DND-41 (cell line): Measurements from ENCODE around the gene CANT1.

Source experiments
- ATAC-seq: fragments of 200-7000 bp; cut with Tn5 transposase; 3 replicates; pipeline ENCODE4 v1.9.1; 2021; ENCODE audit warnings: low read depth; ENCODE audit not compliant: insufficient read depth
- DNase-seq: peaks from one replicate; pipeline ENCODE4 v3.0.0-alpha.2; 2020
- H2AFZ ChIP-seq: 2 replicates; pipeline ENCODE4 v1.6.0; 2012; ENCODE audit warnings: low read depth, low read length
- H3K27ac ChIP-seq: 2 replicates; pipeline ENCODE4 v1.5.1; 2012; ENCODE audit warnings: low read length, inconsistent platforms
- H3K27me3 ChIP-seq: fragments of 200-600 bp; sonication (generic); 2 replicates; pipeline ENCODE4 v1.6.0; 2012; ENCODE audit warnings: low read length, mild to moderate bottlenecking, inconsistent platforms; ENCODE audit not compliant: insufficient read depth, poor library complexity
- H3K36me3 ChIP-seq: 2 replicates; pipeline ENCODE4 v1.5.1; 2012; ENCODE audit warnings: low read length, inconsistent platforms; ENCODE audit not compliant: insufficient read depth
- H3K4me1 ChIP-seq: 2 replicates; pipeline ENCODE4 v1.5.1; 2012; ENCODE audit warnings: mild to moderate bottlenecking, low read length; ENCODE audit not compliant: insufficient read depth
- H3K4me2 ChIP-seq: 2 replicates; pipeline ENCODE4 v1.6.0; 2012; ENCODE audit warnings: mild to moderate bottlenecking, moderate library complexity, low read length, inconsistent platforms; ENCODE audit not compliant: insufficient read depth
- H3K4me3 ChIP-seq, 2 experiments: fragments of 200-600 bp in 1 of 2; shearing (Covaris generic) in 1 of 2; 2 replicates each; pipeline ENCODE4 v1.5.1; 2012 to 2016; ENCODE audit warnings: inconsistent platforms in 2 of 2, low read length in 2 of 2, mild to moderate bottlenecking in 2 of 2, low read depth in 1 of 2, moderate library complexity in 1 of 2
- H3K79me2 ChIP-seq: 2 replicates; pipeline ENCODE4 v1.6.0; 2012; ENCODE audit warnings: low read length, inconsistent platforms; ENCODE audit not compliant: insufficient read depth
- H3K9ac ChIP-seq: 2 replicates; pipeline ENCODE4 v1.6.0; 2012; ENCODE audit warnings: low read depth, mild to moderate bottlenecking, inconsistent platforms, low read length, moderate library complexity
- H3K9me3 ChIP-seq: 2 replicates; pipeline ENCODE4 v1.5.1; 2012; ENCODE audit warnings: low read length, moderate library complexity, mild to moderate bottlenecking, inconsistent platforms; ENCODE audit not compliant: insufficient read depth, severe bottlenecking
- H4K20me1 ChIP-seq: 2 replicates; pipeline ENCODE4 v1.6.0; 2012; ENCODE audit warnings: low read length; ENCODE audit not compliant: insufficient read depth
- EZH2 ChIP-seq: IDR thresholded peaks from 3 replicates; pipeline ENCODE4 v1.6.1; 2012; ENCODE audit warnings: borderline replicate concordance, low read depth, mild to moderate bottlenecking, moderate library complexity, low read length, inconsistent platforms; ENCODE audit not compliant: severe bottlenecking
- TF ChIP-seq, protein P1 (sequence below): IDR thresholded peaks from 2 replicates; pipeline ENCODE4 v1.5.1; 2012; ENCODE audit warnings: borderline replicate concordance, low read length, moderate library complexity, mild to moderate bottlenecking; ENCODE audit not compliant: poor library complexity, severe bottlenecking; ENCODE audit errors: extremely low read depth

CANT1 gene

DNA sequence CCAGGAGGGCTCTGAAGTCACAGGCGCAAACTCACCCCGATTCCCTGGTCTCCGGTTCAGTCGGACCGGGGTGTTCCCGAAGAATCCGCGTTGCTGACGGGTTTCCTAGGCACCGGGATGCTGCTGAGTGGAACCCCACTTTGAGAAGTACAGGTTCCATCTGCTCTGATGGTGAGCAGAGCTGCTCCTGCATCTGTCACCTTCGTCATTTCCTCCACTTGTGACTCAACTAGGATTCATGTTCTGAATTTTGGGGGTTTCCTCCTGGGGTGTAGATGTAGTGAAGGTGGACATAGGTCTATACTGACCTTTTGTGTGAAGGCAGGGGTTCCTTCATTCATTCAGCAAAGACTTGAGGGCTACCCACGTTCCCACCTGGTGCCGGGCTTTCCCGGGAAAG is 54.9 kb downstream of the CANT1 start:
- TF ChIP-seq, protein P1, sequence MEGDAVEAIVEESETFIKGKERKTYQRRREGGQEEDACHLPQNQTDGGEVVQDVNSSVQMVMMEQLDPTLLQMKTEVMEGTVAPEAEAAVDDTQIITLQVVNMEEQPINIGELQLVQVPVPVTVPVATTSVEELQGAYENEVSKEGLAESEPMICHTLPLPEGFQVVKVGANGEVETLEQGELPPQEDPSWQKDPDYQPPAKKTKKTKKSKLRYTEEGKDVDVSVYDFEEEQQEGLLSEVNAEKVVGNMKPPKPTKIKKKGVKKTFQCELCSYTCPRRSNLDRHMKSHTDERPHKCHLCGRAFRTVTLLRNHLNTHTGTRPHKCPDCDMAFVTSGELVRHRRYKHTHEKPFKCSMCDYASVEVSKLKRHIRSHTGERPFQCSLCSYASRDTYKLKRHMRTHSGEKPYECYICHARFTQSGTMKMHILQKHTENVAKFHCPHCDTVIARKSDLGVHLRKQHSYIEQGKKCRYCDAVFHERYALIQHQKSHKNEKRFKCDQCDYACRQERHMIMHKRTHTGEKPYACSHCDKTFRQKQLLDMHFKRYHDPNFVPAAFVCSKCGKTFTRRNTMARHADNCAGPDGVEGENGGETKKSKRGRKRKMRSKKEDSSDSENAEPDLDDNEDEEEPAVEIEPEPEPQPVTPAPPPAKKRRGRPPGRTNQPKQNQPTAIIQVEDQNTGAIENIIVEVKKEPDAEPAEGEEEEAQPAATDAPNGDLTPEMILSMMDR: no peak
- no peak for TF ChIP-seq EZH2
- Histone ChIP-seq H3K9me3 (peaks cover 7% of the 10 kb centered on the region), H3K9ac (no peak overlapping the region), H3K36me3 (no peaks in the 10 kb centered on the region), H3K4me3 (no peak overlapping the region), H2AFZ (no peak overlapping the region), H3K27me3 (peaks cover 3% of the 10 kb centered on the region), H3K79me2 (no peaks in the 10 kb centered on the region), H3K27ac (no peak overlapping the region), H4K20me1 (no peaks in the 10 kb centered on the region), H3K4me1 (no peaks in the 10 kb centered on the region), H3K4me2 (no peak overlapping the region)
- ATAC-seq (no peak), DNase-seq (no peak)

- no peaks in the 10 kb centered on the region for H3K79me2 ChIP-seq
- H3K4me3 ChIP-seq: no peak overlapping the region
- peaks cover 7% of the 10 kb centered on the region for H3K9me3 ChIP-seq
- no peaks in the 10 kb centered on the region for H4K20me1 ChIP-seq
- no peak overlapping the region for H3K27ac ChIP-seq
- H3K27me3 ChIP-seq: peaks cover 3% of the 10 kb centered on the region
- H3K4me1 ChIP-seq: no peaks in the 10 kb centered on the region
- DNase-seq: no peak
- no peak overlapping the region for H2AFZ ChIP-seq
- no peak overlapping the region for H3K4me2 ChIP-seq
- ATAC-seq: no peak
- H3K36me3 ChIP-seq: no peaks in the 10 kb centered on the region
- no peak for TF ChIP-seq EZH2
- TF ChIP-seq, protein P1: no peak
- no peak overlapping the region for H3K9ac ChIP-seq
Measured at GRCh38 chr17:78953356-78954350, 55.9 kb downstream of the CANT1 start.

DNA sequence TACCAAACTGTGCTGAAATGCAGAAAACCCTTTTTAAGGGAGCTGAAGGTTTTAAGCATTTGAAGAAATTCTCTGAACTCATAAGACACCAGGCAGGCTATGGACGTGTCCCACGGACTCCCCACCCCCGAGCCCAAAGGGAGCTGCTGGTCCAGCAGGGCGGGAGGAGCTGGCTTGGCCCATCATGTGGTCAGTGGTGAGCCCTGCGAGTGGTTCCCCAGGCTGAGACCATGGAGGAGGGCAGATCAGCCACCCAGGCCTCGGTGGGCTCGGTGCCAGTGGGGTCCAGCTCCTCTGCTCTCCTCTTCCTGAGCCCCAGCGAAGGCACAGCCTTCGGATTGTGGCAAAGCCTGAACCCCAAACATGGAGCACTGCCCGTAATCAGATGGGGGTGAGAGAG is 56.9 kb downstream of the CANT1 start:
- peaks cover 7% of the 10 kb centered on the region for H3K9me3 ChIP-seq
- no peak overlapping the region for H2AFZ ChIP-seq
- no peak for TF ChIP-seq EZH2
- TF ChIP-seq, protein P1: no peak
- no peak overlapping the region for H3K9ac ChIP-seq
- H3K27me3 ChIP-seq: peaks cover 3% of the 10 kb centered on the region
- H3K79me2 ChIP-seq: no peaks in the 10 kb centered on the region
- no peak overlapping the region for H3K27ac ChIP-seq
- DNase-seq: no peak
- H3K4me1 ChIP-seq: no peaks in the 10 kb centered on the region
- no peaks in the 10 kb centered on the region for H3K36me3 ChIP-seq
- no peak overlapping the region for H3K4me2 ChIP-seq
- ATAC-seq: no peak
- no peak overlapping the region for H3K4me3 ChIP-seq
- no peaks in the 10 kb centered on the region for H4K20me1 ChIP-seq
